GM18861 (cell line): ENCODE measurements around the gene ARID4A.
"Not testable (repeated sequence)": the region's sequence is repeated elsewhere in the genome, so short reads cannot be mapped to it uniquely, and the experiment has no call there.

Source experiments
- ATAC-seq: cut with Tn5 transposase; IDR thresholded peaks from one replicate; pipeline ENCODE4 v1.9.1; 2021; ENCODE audit not compliant: unreplicated experiment

Gene ARID4A

DNA sequence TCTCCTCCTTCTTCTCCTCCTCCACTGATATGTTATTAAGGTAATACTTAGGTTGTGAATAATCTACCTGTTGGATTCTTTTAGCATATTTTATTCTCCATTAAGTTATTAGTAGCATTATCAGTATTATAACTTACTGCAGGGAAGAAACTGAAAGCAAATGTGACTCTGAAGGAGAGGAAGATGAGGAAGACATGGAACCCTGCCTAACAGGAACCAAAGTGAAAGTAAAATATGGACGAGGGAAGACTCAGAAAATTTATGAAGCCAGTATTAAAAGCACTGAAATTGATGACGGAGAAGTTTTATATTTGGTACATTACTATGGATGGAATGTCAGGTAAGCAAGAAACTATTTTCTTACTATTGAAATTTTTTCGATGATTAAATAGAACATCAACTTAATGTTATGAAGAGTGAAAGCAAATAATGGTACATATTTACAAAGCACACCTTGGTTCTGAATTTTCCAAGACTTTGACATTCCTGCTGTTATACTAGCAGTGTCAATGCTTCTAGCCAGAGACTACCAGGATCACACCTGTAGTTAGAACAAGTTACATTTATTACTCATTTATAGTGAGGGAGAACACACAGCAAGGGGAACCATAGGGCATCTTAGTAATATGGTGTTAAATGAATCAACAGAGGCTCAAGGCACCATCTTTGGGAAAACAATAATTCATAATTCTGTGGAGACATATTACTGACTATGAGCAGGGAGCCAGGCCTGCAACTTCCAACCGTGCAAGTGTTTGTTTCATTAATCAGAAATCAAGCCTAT is 55.4 kb downstream of the ARID4A start:
- ATAC-seq = no peak

DNA sequence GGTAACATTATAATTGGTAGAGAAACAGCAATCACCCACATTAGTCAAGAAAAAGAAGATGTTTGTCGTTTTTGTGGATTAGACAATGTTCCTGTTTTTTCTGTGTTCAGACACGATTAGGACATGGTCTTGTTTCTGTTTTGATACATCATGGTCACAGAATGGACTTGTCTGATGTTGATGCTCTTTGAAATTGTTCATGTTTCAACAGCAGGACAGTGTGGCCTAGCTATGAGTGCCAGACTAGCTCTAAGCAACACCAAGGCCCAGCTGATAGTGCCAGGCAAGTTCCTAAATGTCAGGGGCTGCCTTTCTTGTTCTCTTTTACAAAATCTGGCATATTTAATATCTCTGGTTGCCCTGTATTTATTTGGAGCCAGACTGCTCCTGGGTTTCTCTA is 56.5 kb downstream of the ARID4A start:
- no peak for ATAC-seq

DNA sequence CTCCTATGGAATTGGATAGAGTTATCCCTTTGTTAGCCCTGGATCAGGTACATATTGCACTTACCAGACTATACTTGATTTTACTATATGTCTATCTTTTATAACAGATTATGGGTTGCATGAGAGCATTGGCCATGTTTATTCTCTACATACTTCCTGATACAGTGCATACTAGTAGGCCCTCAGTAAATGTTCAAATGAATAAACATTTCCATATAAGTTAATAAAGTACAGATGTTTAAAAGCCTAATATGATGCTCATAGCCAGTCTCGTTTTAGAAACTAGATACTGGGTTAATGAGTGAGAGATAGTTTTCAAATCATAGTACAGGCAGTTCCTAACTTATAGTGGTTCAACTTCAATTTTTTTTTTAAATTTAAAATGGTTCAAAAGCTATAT is 57.9 kb downstream of the ARID4A start:
- no peak for ATAC-seq

DNA sequence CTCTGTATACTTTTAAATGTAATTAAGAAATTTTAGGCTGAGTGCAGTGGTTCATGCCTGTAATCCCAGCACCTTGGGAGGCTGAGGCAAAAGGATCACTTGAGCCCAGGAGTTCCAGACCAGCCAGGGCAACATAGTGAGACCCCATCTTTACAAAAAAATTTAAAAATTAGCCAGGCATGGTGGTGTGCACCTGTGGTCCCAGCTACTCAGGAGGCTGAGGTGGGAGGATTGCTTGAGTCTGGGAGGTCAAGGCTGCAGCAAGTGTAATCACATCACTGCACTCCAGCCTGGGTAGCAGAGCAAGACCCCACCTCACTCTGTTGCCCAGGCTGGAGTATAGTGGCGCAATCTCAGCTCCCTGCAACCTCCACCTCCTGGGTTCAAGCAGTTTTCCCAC is 63.9 kb downstream of the ARID4A start:
- ATAC-seq = not testable (repeated sequence)

DNA sequence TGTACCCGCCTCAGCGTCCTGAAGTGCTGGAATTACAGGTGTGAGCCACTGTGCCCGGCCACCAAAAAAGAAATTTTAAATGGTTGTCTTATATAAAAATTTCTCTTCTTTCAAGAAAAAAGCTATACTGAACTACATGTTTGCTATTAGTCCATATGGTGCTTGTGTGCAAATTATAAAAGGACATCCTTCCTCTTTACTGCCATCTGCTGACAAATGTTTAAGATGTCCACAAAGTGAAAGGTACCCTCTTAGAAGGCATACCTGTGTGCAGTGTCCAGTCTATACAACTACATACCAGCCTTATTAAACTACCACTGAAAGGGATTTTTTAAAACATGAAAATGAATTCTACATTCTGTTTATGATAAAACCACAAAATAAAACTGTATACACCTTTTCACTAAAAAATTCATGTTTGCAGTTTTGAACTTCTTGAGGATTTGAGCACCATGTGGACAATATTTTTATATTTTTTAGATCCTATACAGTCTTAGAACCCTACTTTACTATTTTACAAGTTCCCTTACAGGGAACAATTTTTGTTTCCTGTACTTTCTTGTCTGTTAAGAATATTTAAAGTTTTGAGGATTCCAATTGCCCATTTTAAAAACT is 64.5 kb downstream of the ARID4A start:
- no peak for ATAC-seq

DNA sequence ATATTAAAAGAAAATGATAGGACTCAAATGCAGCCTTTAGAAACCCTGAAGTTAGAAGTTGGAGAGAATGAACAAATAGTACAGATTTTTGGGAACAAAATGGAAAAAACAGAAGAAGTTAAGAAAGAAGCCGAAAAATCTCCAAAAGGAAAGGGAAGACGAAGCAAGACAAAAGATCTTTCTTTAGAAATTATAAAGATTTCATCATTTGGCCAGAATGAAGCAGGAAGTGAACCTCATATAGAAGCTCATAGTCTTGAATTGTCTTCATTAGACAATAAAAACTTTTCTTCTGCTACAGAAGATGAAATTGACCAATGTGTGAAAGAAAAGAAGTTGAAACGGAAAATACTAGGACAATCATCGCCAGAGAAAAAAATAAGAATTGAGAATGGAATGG is 66.0 kb downstream of the ARID4A start:
- no peak for ATAC-seq

DNA sequence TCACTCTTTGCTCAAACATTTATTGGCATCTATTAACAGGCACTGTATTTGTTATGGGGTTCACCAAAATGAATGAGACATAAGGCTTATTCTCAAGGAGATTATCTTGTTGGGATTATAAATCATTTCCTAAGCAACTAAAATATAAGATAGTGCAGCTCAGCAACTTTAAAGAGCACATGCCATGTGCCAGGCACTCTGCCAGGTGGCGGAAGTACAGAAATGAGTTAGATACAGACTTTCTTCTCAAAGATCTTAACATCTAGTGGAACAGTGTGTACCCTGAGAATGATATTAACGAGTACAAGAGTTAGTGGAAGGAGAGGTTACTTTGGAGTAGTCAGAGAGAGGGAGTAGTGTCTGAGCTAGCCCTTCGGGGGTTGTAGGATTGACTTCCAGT is 68.9 kb downstream of the ARID4A start:
- ATAC-seq = no peak

DNA sequence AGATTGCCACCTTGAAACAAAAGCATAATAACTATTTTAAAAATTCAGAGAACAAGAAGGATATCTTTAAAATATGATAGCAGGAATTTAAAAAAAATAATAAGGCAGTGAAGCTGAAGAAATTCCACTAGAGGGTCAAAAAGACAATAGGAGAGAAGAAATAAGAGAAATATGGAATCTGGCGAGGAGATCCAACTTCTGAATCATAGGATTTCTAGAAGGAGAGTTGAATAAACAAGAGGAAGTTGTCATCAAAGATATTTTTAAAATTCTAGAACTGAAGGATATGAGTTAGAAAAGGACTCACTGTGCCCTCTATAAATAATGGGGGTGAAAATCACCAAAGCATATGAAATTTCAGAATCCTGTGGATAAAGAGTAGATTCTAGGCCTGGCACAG is 70.6 kb downstream of the ARID4A start:
- ATAC-seq = no peak

DNA sequence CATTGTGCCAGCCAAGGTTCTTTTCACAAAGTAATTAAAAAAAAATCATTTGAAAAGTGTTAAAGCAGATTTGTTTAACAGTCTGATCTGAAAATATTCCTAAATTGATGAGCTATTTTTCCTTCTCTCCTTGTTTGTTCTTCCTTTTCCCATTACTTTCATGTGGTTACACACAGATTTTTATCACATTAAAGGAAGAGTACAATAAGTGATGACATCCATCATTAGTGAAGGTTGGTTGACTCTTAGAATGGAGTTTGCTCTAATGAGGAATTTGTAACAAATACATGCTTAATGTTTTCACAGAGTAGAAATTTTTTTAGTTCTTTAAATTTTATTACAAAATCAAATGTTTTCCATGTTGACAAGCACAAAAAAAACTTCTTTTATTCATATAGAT is 78.4 kb downstream of the ARID4A start:
- ATAC-seq = no peak

DNA sequence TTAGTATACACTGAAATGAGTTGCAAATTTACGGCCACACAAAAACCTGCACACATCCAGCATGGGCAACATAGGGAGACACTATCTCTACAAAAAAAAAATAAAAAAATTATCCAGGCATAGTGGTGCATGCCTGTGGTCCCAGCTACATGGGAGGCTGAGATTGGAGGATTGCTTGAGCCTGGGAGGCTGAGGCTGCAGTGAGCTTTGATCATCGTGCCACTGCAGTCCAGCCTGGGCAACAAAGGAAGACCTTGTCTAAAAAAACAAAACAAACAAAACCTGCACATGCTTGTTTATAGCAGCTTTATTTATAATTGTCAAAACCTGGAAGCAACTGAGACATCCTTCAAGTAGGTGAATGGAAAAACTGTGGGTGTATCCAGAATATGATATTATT is 92.5 kb downstream of the ARID4A start:
- no peak for ATAC-seq

DNA sequence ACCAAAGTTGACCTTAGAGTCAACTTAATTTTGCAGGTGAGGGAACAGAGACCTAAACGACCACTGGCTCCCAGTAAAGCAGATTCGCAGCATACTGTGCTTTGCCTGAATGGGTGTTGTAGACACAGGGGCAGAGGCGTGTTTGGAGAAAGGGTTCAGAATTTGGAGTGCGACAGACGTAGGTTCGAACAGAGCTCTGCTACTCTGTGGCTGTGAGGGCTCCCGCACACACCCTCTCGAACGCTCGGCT is 97.1 kb downstream of the ARID4A start:
- ATAC-seq = no peak

DNA sequence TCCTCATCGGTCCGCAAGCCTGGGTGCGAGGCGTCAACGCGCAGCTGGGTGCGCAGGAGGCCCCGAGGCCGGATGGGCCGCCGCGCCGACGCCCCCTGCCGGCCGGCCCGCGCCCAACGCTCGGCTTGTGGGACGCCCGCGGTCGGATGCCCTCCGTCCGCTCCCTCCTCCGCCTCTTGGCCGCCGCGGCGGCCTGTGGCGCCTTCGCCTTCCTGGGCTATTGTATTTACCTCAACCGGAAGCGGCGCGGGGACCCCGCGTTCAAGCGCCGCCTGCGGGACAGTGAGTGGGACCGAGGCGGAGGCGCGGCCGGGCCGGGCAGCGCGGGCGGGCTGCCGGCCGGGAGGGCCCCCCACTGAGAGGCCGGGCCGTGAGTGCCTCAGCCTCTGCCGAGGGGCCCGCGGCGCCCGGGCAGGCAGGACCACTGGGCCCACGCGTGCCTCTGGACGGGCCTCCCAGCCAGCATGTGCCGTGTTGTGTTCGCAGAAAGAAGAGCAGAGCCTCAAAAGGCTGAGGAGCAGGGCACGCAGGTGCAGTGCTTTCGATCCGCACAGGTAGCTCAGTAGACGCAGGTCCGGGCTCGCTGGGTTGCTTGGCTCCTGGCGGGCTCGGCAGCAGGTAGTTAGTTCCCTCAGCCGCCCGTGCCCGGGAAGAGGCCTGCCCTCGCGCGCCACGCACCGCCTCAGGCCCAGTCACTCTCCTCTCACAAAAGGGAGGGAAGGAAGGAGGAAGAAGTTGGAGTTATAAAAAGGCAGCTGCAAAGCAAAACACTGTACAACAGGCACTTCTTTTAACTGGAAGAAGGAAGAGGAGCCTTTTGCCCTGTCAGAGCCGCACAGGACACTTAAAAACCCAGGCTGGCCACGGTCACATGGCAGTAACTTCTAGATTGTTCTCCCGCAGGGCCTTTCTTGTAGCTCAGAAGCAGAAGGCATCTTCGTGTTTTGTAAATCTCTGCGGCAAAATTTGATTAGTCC is 97.7 kb downstream of the ARID4A start, which contains the start of gene TOMM20L:
TSS of gene TOMM20L (plus strand) at position 119 of the 977 bp plus-strand sequence. CDS start at position 147, 28 bp downstream.
- peak; percentile 82 for ATAC-seq

DNA sequence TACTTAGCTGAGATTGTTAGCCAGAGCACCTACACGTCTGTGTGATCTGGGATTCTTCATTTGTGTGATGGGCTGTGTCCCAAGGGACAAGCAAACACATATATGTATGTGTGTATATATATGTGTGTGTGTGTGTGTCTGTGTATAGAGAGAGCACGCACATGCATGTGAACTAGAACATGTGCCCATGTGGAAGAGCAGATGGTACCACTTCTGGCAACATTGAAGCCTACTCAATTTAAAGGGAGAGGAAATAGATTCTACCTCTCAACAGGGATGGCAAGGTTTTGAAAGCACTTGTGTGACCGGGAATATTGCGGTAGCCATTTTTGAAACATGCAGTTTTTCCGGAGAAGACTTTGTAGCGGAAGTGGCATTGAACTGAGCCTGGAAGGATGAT is 98.8 kb downstream of the ARID4A start:
- ATAC-seq = no peak

DNA sequence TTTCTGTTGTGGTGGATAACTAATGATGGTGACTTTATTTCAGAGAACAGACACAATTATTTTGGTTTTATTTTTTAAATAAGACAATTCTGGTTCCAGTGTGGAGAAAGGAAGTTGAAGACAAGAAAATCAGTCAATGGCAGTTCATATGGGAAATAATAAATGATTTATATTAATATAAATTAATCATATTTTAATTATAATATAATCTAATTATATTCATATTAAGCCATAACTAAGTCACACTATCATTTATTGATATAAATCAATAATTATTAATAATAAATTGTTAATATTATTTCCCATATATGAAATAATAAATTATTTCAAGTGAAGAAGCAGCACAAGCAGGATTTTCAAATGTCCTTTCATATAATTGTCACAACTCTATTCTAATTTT is 100.1 kb downstream of the ARID4A start:
- ATAC-seq = no peak

DNA sequence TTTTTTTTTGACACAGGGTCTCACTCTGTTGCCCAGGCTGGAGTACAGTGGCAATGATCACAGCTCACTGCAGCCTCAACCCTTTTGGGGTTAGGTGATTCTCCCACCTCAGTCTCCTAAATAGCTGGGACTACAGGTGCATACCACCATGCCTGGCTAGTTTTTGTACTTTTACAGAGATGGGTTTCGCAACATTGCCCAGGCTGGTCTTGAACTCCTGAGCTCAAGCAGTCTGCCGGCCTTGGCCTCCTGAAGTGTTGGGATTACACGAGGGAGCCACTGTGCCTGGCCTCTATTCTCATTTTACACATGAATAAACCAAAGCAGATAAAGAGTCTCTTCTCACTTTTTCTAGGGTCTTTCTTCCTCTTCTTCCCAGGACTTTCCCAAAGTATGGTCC is 100.5 kb downstream of the ARID4A start:
- no peak for ATAC-seq

DNA sequence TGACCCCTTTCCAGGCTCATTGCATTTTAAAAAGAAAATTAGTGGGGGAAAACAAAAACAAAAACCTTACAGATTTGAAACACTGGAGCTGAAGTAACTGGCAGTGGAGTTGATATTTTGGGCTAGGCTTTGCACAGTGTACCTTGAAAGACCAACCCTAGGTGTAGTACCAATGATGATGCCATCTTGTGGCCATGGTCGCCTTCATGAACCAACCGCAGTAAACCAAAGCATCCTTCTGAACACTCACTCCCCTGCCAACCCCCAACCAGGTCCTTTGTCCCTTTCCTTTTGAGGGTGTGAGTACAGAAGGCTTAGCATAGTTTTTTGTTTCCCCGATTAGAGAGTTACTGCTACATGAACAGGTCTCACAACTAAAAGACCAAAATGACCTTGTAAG is 103.2 kb downstream of the ARID4A start:
- no peak for ATAC-seq

DNA sequence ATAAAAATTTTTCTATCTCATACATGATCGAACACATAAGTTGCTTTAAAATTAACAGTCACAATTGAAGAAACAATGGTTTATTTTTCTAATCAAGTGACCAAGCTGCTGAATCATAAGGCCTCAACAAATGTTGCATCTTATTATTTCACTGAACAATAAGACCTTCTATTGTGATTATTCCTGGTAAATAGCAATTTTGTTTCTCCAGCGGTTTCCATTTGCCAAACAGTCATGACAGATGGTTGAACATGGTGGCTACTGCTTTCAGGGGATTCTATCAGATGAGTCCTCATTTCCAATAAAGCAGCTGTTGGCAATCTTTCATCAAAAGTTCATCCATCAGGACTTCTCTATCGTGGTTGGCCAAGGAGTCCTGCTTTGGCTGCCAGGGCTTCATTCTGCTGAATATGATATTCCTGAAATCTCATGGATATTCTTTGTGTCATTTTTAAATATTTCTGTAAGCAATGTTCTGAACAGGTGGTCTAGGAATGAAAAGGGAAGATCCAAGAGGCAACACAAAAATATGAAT is 110.4 kb downstream of the ARID4A start:
- ATAC-seq = no peak

DNA sequence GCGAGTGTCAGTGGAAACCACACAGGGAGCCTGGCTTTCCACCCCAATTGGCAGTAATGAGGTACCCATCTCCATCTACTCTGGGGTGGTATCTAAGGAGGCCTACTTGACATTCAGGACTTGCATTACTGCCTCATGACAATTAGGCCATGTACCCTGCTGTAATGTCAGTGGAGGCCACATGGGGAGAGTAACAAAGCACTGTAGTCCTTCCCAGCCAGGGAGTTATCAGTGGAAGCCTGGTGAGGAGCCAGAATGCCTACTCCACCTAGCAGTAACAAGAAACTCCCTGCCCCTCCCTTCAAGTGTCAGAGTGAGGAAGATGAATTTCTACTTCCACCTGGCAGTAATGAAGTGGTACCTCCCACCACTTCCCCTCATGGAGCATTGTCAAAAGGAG is 116.5 kb downstream of the ARID4A start:
- no peak for ATAC-seq

DNA sequence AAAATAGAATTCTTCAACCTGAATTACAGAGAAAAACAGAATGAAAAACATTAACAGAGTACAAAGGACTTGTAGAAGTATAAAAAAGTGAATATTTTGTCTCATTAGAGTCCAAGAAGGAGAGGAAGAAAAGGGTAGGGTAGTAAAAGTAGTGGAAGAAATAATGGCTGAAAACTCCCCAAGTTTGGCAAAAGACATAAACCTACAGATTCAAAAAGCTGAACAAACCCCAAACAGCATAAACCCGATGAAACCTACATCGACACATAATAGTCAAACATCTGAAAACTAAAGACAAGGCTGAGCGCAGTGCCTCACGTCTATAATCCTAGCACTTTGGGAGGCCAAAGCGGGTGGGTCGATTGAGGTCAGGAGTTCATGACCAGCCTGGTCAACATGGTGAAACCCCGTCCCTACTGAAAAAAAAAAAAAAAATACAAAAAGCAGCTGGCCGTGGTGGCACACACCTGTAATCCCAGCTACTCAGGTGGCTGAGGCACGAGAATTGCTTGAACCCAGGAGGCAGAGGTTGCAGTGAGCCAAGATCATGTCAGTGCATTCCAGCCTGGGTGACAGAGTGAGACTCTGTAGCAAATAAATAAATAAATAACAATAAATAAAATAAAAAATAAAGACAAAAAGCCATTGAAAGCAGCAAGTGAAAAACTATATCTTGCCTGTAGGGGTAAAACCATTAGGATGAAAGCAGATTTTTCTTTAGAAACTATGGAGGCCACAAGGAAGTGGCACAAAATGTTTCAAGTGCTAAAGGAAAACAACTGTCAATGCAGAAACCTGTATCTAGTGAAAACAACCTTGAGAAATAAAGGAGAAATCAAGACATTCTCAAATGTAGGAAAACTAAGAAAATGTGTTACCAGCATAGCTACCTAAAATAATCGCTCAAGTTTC is 117.5 kb downstream of the ARID4A start:
- no peak for ATAC-seq

DNA sequence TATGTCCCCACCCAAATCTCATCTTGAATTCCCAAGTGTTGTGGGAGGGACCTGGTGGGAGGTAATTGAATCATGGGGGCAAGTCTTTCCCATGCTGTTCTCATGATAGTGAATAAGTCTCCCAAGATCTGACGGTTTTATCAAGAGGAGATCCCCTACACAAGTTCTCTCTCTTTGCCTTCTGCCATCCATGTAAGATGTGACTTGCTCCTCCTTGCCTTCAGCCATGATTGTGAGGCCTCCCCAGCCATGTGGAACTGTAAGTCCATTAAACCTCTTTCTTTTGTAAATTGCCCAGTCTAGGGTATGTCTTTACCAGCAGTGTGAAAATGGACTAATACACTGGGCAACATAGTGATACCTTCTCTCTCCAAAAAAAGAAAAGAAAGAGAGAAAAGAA is 118.6 kb downstream of the ARID4A start:
- ATAC-seq = not testable (repeated sequence)
